A549 (cell line): ENCODE measurements around the gene SLC38A10.

Experiments
- BHLHE40 ChIP-seq: IDR thresholded peaks from 2 replicates; pipeline ENCODE4 v1.6.1; 2012; ENCODE audit warnings: low read depth, low read length, inconsistent platforms
- CHD2 ChIP-seq: fragments of 150-350 bp; IDR thresholded peaks from 2 replicates; pipeline ENCODE4 v1.6.1; 2014; ENCODE audit warnings: low read length; ENCODE audit not compliant: partially characterized antibody
- CTCF ChIP-seq: fragments of >200 bp; sonication (Bioruptor Twin); formaldehyde crosslinking; IDR thresholded peaks from 3 replicates; pipeline ENCODE4 v1.5.1; 2016
- ELK1 ChIP-seq: fragments of 150-350 bp; IDR thresholded peaks from 2 replicates; pipeline ENCODE4 v1.6.1; 2014; ENCODE audit warnings: low read depth, mild to moderate bottlenecking, low read length
- ESRRA ChIP-seq: fragments of 150-350 bp; IDR thresholded peaks from 2 replicates; pipeline ENCODE4 v1.6.1; 2014; ENCODE audit warnings: mild to moderate bottlenecking, low read length, borderline replicate concordance
- HEYL ChIP-seq: fragments of 250-450 bp; sonication (Bioruptor Pico); IDR thresholded peaks from 2 replicates; pipeline ENCODE4 v1.8.0; 2021; ENCODE audit warnings: mild to moderate bottlenecking, moderate library complexity
- MAX ChIP-seq: IDR thresholded peaks from 2 replicates; pipeline ENCODE4 v1.6.1; 2012
- MAZ ChIP-seq: fragments of 150-350 bp; IDR thresholded peaks from 2 replicates; pipeline ENCODE4 v1.6.1; 2014; ENCODE audit warnings: antibody characterized with exemption, low read depth, low read length, borderline replicate concordance
- NPAS2 ChIP-seq: fragments of 250-450 bp; sonication (Bioruptor Pico); IDR thresholded peaks from 2 replicates; pipeline ENCODE4 v1.8.0; 2022; ENCODE audit warnings: mild to moderate bottlenecking, moderate library complexity, borderline replicate concordance
- POLR2A ChIP-seq: IDR thresholded peaks from 2 replicates; pipeline ENCODE4 v1.6.1; 2012; ENCODE audit warnings: mild to moderate bottlenecking, low read length
- RAD21 ChIP-seq, 2 experiments: fragments of >200 bp in 1 of 2; sonication (Bioruptor Twin) in 1 of 2; formaldehyde crosslinking in 1 of 2; IDR thresholded peaks in 1 of 2; conservative IDR thresholded peaks in 1 of 2; 2 replicates in 1 of 2; 3 replicates in 1 of 2; pipeline ENCODE4 v1.6.1; 2012 to 2018; ENCODE audit warnings: inconsistent platforms in 1 of 2
- REST ChIP-seq: fragments of 200-600 bp; sonication (generic); IDR thresholded peaks from 2 replicates; pipeline ENCODE4 v1.6.1; 2016; ENCODE audit warnings: antibody characterized with exemption, mild to moderate bottlenecking, moderate library complexity
- RFX5 ChIP-seq: fragments of 450-650 bp; IDR thresholded peaks from 2 replicates; pipeline ENCODE4 v1.7.1; 2014; ENCODE audit warnings: antibody characterized with exemption, mild to moderate bottlenecking, moderate library complexity
- USF2 ChIP-seq: fragments of 450-650 bp; IDR thresholded peaks from 2 replicates; pipeline ENCODE4 v1.6.1; 2014; ENCODE audit warnings: antibody characterized with exemption

GRCh38 chr17:81287741-81288430 is 7.2 kb downstream of the SLC38A10 start:
- TF ChIP-seq USF2, result no peak
- no peak for TF ChIP-seq MAZ
- TF ChIP-seq ESRRA, result no peak
- TF ChIP-seq REST, result no peak
- no peak for TF ChIP-seq CTCF
- no peak for TF ChIP-seq CHD2
- no peak for TF ChIP-seq MAX
- no peak for TF ChIP-seq RAD21 (conservative IDR thresholded peaks at IDR 0.05 in 1 of 2, IDR thresholded peaks at IDR 0.05 in 1 of 2)
- TF ChIP-seq ELK1, result no peak
- TF ChIP-seq NPAS2 (CRISPR knock-in tag), result no peak
- TF ChIP-seq POLR2A, result no peak
- no peak for TF ChIP-seq RFX5
- no peak for TF ChIP-seq HEYL
- TF ChIP-seq BHLHE40, result no peak
